Fibroblast of skin of back (primary cell): ENCODE data around the gene MPDZ.

ENCODE experiments used
- DNase-seq: peaks from one replicate; pipeline ENCODE4 v3.0.0-alpha.2; 2013

Gene MPDZ

GRCh38 chr9:13070612-13071595, 208.6 kb downstream of the MPDZ start:
- no peak for DNase-seq

- DNase-seq, result no peak
Observed at GRCh38 chr9:13069498-13069897, 210.0 kb downstream of the MPDZ start.

- DNase-seq, result no peak
Observed at GRCh38 chr9:13064676-13065075, 214.8 kb downstream of the MPDZ start.

GRCh38 chr9:13063880-13064459, 215.5 kb downstream of the MPDZ start:
- no peak for DNase-seq

- no peak for DNase-seq
Observed at GRCh38 chr9:13061390-13061789, 218.1 kb downstream of the MPDZ start.
